H9 (cell line): Measurements from ENCODE around the gene APLP2. TPM values are rescaled to one million over a fixed set of nuclear protein-coding genes. Genes with fewer than 3 reads are reported as not detected.
"Not testable (repeated sequence)": the region's sequence is repeated elsewhere in the genome, so short reads cannot be mapped to it uniquely, and the experiment has no call there.

ENCODE experiments used
- DNase-seq: peaks from one replicate; pipeline ENCODE4 v3.0.0-alpha.2; 2017
- H2AFZ ChIP-seq: one replicate; pipeline ENCODE4 v1.6.1; 2013; ENCODE audit warnings: mild to moderate bottlenecking, low read length, control low read depth, moderate library complexity
- H2AK5ac ChIP-seq: 2 replicates; pipeline ENCODE4 v1.6.1; 2013; ENCODE audit warnings: low read length, control low read depth, mixed read lengths; ENCODE audit not compliant: insufficient read length
- H2BK120ac ChIP-seq: one replicate; pipeline ENCODE4 v1.6.1; 2013; ENCODE audit warnings: low read depth, mild to moderate bottlenecking, low read length, control low read depth, inconsistent platforms; ENCODE audit not compliant: poor library complexity, severe bottlenecking
- H2BK12ac ChIP-seq: 2 replicates; pipeline ENCODE4 v1.6.1; 2013; ENCODE audit warnings: low read length, control low read depth, mixed read lengths, low read depth; ENCODE audit not compliant: insufficient read length
- H2BK15ac ChIP-seq: 2 replicates; pipeline ENCODE4 v1.6.1; 2013; ENCODE audit warnings: low read depth, low read length, control low read depth
- H2BK20ac ChIP-seq: one replicate; pipeline ENCODE4 v1.6.1; 2013; ENCODE audit warnings: low read depth, mild to moderate bottlenecking, low read length, control low read depth, inconsistent platforms; ENCODE audit not compliant: poor library complexity, severe bottlenecking
- H2BK5ac ChIP-seq: 2 replicates; pipeline ENCODE4 v1.6.1; 2013; ENCODE audit warnings: low read length, control low read depth, mixed read lengths; ENCODE audit not compliant: insufficient read length
- H3K14ac ChIP-seq: 2 replicates; pipeline ENCODE4 v1.6.1; 2013; ENCODE audit warnings: low read length, control low read depth; ENCODE audit not compliant: insufficient read depth
- H3K18ac ChIP-seq: 2 replicates; pipeline ENCODE4 v1.6.1; 2013; ENCODE audit warnings: low read depth, mild to moderate bottlenecking, mixed read lengths, low read length, control low read depth; ENCODE audit not compliant: insufficient read length
- H3K23ac ChIP-seq: 2 replicates; pipeline ENCODE4 v1.6.1; 2013; ENCODE audit warnings: low read length, control low read depth, mixed read lengths, low read depth; ENCODE audit not compliant: insufficient read length
- H3K23me2 ChIP-seq: 2 replicates; pipeline ENCODE4 v1.6.1; 2013; ENCODE audit warnings: low read depth, mild to moderate bottlenecking, mixed read lengths, low read length, control low read depth; ENCODE audit not compliant: insufficient read length, poor library complexity, severe bottlenecking
- H3K27ac ChIP-seq: 2 replicates; pipeline ENCODE4 v1.5.1; 2013; ENCODE audit warnings: low read length, control low read depth, mixed read lengths, low read depth; ENCODE audit not compliant: insufficient read length
- H3K27me3 ChIP-seq: 2 replicates; pipeline ENCODE4 v1.6.1; 2013; ENCODE audit warnings: low read length, control low read depth, inconsistent platforms; ENCODE audit not compliant: insufficient read depth
- H3K4ac ChIP-seq: 2 replicates; pipeline ENCODE4 v1.6.1; 2013; ENCODE audit warnings: low read depth, mild to moderate bottlenecking, control low read depth, inconsistent platforms, low read length, moderate library complexity
- H3K4me1 ChIP-seq: 2 replicates; pipeline ENCODE4 v1.6.1; 2013; ENCODE audit warnings: low read length, control low read depth, inconsistent platforms; ENCODE audit not compliant: insufficient read depth
- H3K4me2 ChIP-seq: 2 replicates; pipeline ENCODE4 v1.6.1; 2013; ENCODE audit warnings: low read length, control low read depth, mixed read lengths; ENCODE audit not compliant: insufficient read length, insufficient read depth
- H3K56ac ChIP-seq: 2 replicates; pipeline ENCODE4 v1.6.1; 2013; ENCODE audit warnings: low read depth, mild to moderate bottlenecking, mixed read lengths, low read length, control low read depth; ENCODE audit not compliant: insufficient read length
- H3K79me1 ChIP-seq: 2 replicates; pipeline ENCODE4 v1.6.1; 2013; ENCODE audit warnings: low read depth, mild to moderate bottlenecking, moderate library complexity, low read length, control low read depth, inconsistent platforms; ENCODE audit not compliant: insufficient read depth, poor library complexity, severe bottlenecking
- H3K79me2 ChIP-seq: 2 replicates; pipeline ENCODE4 v1.6.1; 2013; ENCODE audit warnings: low read length, control low read depth, inconsistent platforms; ENCODE audit not compliant: insufficient read depth
- H3K9ac ChIP-seq: 2 replicates; pipeline ENCODE4 v1.6.1; 2013; ENCODE audit warnings: low read length, control low read depth, mixed read lengths; ENCODE audit not compliant: insufficient read length; ENCODE audit errors: extremely low read depth
- H3K9me3 ChIP-seq: one replicate; pipeline ENCODE4 v1.6.1; 2013; ENCODE audit warnings: low read depth, low read length, inconsistent platforms; ENCODE audit not compliant: control insufficient read depth
- H3T11ph ChIP-seq: one replicate; pipeline ENCODE4 v1.6.1; 2013; ENCODE audit warnings: mild to moderate bottlenecking, low read length, control low read depth, inconsistent platforms
- H4K20me1 ChIP-seq: one replicate; pipeline ENCODE4 v1.6.1; 2013; ENCODE audit not compliant: control insufficient read depth, insufficient read length, insufficient read depth
- H4K5ac ChIP-seq: 2 replicates; pipeline ENCODE4 v1.6.1; 2013; ENCODE audit warnings: low read depth, mild to moderate bottlenecking, mixed read lengths, low read length, control low read depth; ENCODE audit not compliant: insufficient read length
- H4K8ac ChIP-seq: replicated peaks from 2 replicates; pipeline ENCODE4 v1.6.1; 2013; ENCODE audit warnings: low read length, control low read depth, mixed read lengths, low read depth; ENCODE audit not compliant: insufficient read length
- H4K91ac ChIP-seq: 2 replicates; pipeline ENCODE4 v1.6.1; 2013; ENCODE audit warnings: low read depth, mild to moderate bottlenecking, moderate library complexity, mixed read lengths, low read length, control low read depth; ENCODE audit not compliant: insufficient read length
- H3K27ac Mint-ChIP-seq, 3 experiments: 2 replicates in 2 of 3; 3 replicates in 1 of 3; pipeline ENCODE4 v1.8.0; 2020 to 2021; ENCODE audit warnings: mixed read lengths in 3 of 3, mild to moderate bottlenecking in 1 of 3, moderate library complexity in 1 of 3
- H3K27me3 Mint-ChIP-seq: 2 replicates; pipeline ENCODE4 v1.8.0; 2021; ENCODE audit warnings: low read depth, mild to moderate bottlenecking, moderate library complexity, mixed read lengths
- H3K36me3 Mint-ChIP-seq, 3 experiments: 2 replicates in 2 of 3; 3 replicates in 1 of 3; pipeline ENCODE4 v1.8.0; 2020 to 2021; ENCODE audit warnings: low read depth in 3 of 3, mixed read lengths in 3 of 3; ENCODE audit not compliant: insufficient read depth in 1 of 3
- H3K4me1 Mint-ChIP-seq, 2 experiments: 2 replicates each; pipeline ENCODE4 v1.8.0; 2020; ENCODE audit warnings: mixed read lengths in 2 of 2
- H3K4me3 Mint-ChIP-seq, 2 experiments: 2 replicates in 1 of 2; 3 replicates in 1 of 2; pipeline ENCODE4 v1.8.0; 2020 to 2021; ENCODE audit warnings: mild to moderate bottlenecking in 2 of 2, mixed read lengths in 2 of 2, moderate library complexity in 1 of 2
- H3K9me3 Mint-ChIP-seq, 2 experiments: 2 replicates in 1 of 2; 3 replicates in 1 of 2; pipeline ENCODE4 v1.8.0; 2020; ENCODE audit warnings: mild to moderate bottlenecking in 2 of 2, mixed read lengths in 2 of 2, moderate library complexity in 1 of 2
- CTCF ChIP-seq: fragments of 200-600 bp; sonication (generic); conservative IDR thresholded peaks from 3 replicates; pipeline ENCODE4 v1.8.0; 2021; ENCODE audit warnings: antibody characterized with exemption, mild to moderate bottlenecking
- WGBS: extraction: QIAGEN DNeasy Blood & Tissue Kit; methylation state at CpG from one replicate; pipeline ENCODE4 v1.1.7; 2013; ENCODE audit warnings: missing lambda C conversion rate, low lambda C conversion rate, mixed read lengths; ENCODE audit not compliant: insufficient read length; ENCODE audit errors: extremely low coverage; 5-methylcytosine and 5-hydroxymethylcytosine counted together
- total RNA-seq: library from RNA; stranded (reverse); gene quantifications from 2 replicates; pipeline ENCODE4 v1.2.1, GENCODE V29; 2021

Gene APLP2
- total RNA-seq, 1 experiment from 2014 or later, result 328 TPM

GRCh38 chr11:130171534-130171933 lies 101.8 kb downstream of the APLP2 start:
- TF ChIP-seq CTCF, result no peak
- Histone ChIP-seq H2BK5ac (no peak overlapping the region), H3K27me3 (peaks cover 18% of the 10 kb centered on the region; the same call in 1 of the 2 replicates), H3K27ac (no peak overlapping the region), H2AFZ (no peak overlapping the region), H2BK20ac (no peak overlapping the region), H3K79me1 (no peaks in the 10 kb centered on the region), H2BK12ac (no peak overlapping the region), H3K4me1 (no peaks in the 10 kb centered on the region), H3T11ph (no peak overlapping the region), H3K23ac (no peak overlapping the region), H3K4me2 (no peak overlapping the region), H3K9me3 (no peaks in the 10 kb centered on the region), H2BK120ac (no peak overlapping the region), H4K91ac (no peak overlapping the region), H3K14ac (no peak overlapping the region), H3K18ac (no peak overlapping the region), H4K20me1 (peaks cover 3% of the 10 kb centered on the region), H4K5ac (no peak overlapping the region), H2BK15ac (no peak overlapping the region), H3K56ac (no peak overlapping the region), H2AK5ac (no peak overlapping the region), H3K4ac (no peak overlapping the region), H3K9ac (no peak overlapping the region), H3K23me2 (no peaks in the 10 kb centered on the region), H3K79me2 (no peaks in the 10 kb centered on the region), H4K8ac (no peak overlapping the region)
- peaks cover 78% of the 10 kb centered on the region for H3K27me3 Mint-ChIP-seq
- H3K36me3 Mint-ChIP-seq, result peaks cover 2 to 10% (median 9%) of the 10 kb centered on the region in 3 experiments; a peak in 4 of 7 replicates
- no peak overlapping the region for H3K4me3 Mint-ChIP-seq
- no peak for DNase-seq
- H3K9me3 Mint-ChIP-seq, result peaks cover 4 to 6% of the 10 kb centered on the region in 2 experiments; a peak in 4 of 5 replicates
- H3K4me1 Mint-ChIP-seq, result no peaks in the 10 kb centered on the region
- WGBS, result no CpG with 5 or more reads among the region's 5 CpGs
- no peak overlapping the region for H3K27ac Mint-ChIP-seq

DNA sequence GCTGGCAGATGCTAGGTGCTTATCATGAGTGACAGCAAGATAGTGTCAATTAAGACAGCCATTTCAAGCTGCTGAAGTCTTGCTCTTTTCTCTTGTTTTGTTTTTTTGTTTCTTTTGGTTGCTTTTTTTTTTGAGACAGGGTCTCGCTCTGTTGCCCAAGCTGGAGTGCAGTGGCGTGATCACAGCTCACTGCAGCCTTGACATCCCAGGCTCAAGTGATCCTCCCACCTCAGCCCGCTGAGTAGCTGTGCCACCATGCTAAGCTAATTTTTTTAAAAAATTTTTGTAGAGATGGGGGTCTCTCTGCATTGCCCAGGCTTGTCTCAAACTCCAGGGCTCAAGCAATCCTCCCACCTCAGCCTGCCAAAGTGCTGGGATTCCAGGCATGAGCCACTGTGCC lies 102.3 kb downstream of the APLP2 start:
- H3K79me2 ChIP-seq, H4K8ac ChIP-seq, H3K23me2 ChIP-seq, H2AFZ ChIP-seq, H2BK120ac ChIP-seq, H3K18ac ChIP-seq, H3K79me1 ChIP-seq, H4K20me1 ChIP-seq, H3K56ac ChIP-seq, H3K9me3 Mint-ChIP-seq, H3K27ac ChIP-seq, H3K23ac ChIP-seq, H3K4ac ChIP-seq, H3K14ac ChIP-seq, H2BK5ac ChIP-seq, H3T11ph ChIP-seq, H2AK5ac ChIP-seq, H2BK12ac ChIP-seq, H2BK20ac ChIP-seq, H2BK15ac ChIP-seq, H3K9me3 ChIP-seq, H4K5ac ChIP-seq, H3K4me2 ChIP-seq, H3K9ac ChIP-seq, H3K4me3 Mint-ChIP-seq, H3K27ac Mint-ChIP-seq, H3K4me1 Mint-ChIP-seq, DNase-seq, H4K91ac ChIP-seq, H3K4me1 ChIP-seq: not testable (repeated sequence)
- H3K27me3 ChIP-seq, result peaks cover 18% of the 10 kb centered on the region; the same call in 1 of the 2 replicates
- WGBS, result no CpG with 5 or more reads among the region's 3 CpGs
- peaks cover 2 to 10% (median 9%) of the 10 kb centered on the region in 3 experiments; a peak in 4 of 7 replicates for H3K36me3 Mint-ChIP-seq
- H3K27me3 Mint-ChIP-seq, result peaks cover 75% of the 10 kb centered on the region
